ENCODE results near the gene SPHK1.
"Not testable (repeated sequence)": the region's sequence is repeated elsewhere in the genome, so short reads cannot be mapped to it uniquely, and the experiment has no call there.

SPHK1 gene, protein sequence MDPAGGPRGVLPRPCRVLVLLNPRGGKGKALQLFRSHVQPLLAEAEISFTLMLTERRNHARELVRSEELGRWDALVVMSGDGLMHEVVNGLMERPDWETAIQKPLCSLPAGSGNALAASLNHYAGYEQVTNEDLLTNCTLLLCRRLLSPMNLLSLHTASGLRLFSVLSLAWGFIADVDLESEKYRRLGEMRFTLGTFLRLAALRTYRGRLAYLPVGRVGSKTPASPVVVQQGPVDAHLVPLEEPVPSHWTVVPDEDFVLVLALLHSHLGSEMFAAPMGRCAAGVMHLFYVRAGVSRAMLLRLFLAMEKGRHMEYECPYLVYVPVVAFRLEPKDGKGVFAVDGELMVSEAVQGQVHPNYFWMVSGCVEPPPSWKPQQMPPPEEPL

DNA sequence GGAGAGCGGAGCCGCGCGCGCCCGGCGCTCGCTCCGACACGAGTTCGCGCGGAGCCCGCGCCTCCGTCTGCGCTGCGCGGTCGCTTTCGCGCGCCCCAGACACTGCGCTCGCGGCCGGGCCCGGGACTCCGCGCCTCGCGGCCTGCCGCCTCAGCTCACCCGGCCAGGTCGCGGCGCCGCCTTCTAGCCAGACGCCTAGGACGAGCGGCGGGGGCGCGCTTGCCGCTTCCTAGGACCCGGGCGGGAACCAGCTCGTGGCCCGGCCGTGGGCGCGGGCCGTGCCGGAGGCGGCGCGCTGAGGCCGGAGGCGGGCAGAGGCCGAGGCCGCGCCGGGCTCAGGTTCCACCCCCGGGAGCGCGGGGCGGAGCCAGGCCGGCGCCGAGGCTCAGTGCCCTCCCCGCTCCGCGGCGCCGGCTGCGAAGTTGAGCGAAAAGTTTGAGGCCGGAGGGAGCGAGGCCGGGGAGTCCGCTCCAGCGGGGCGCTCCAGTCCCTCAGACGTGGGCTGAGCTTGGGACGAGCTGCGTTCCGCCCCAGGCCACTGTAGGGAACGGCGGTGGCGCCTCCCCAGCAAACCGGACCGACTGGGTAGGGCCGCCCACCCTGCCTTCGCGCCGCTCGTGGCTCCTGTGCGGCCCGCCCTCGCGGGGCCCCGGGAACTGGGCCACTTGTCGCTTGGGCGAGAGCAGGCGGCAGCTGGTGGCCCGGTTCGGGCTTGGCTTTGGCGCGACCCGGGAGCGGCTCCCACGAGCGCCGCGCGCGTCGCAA is at the start of gene SPHK1:
TSS of gene SPHK1 (plus strand) at position 388 of the 765 bp plus-strand sequence. CDS start 1,036 bp downstream, outside the sequence.
- DNase-seq, result peak; percentile 68

DNA sequence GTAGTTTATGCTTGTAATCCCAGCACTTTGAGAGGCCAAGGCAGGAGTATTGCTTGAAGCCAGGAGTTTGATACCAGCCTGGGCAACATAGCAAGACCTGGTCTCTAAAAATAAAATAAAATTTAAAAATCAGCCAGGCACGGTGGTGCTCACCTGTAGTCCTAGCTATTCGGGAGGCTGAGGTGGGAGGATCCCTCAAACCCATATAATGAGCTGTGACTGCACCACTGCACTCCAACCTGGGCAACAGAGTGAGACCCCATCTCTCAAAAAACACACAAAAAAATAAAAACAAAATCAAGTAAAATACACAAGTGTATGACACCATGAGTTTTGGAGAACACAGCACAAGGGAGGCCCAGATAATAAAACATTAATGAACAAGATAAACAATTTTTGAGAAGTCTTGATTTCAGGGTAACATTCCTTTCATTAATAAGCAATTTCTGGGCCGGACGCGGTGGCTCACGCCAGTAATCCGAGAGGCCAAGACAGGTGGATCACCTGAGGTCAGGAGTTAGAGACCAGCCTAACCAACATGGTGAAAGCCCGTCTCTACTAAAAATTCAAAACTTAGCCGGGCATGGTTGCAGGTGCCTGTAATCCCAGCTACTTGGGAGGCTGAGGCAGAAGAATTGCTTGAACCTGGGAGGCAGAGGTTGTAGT is 48.6 kb upstream of the SPHK1 start:
- no peak for DNase-seq

- no peak for DNase-seq
Observed at GRCh38 chr17:76336756-76337412, 47.5 kb upstream of the SPHK1 start.

- no peak for DNase-seq
Observed at GRCh38 chr17:76337413-76337777, 47.0 kb upstream of the SPHK1 start.

- DNase-seq, result no peak
Observed at GRCh38 chr17:76341301-76341700, 43.1 kb upstream of the SPHK1 start.

DNA sequence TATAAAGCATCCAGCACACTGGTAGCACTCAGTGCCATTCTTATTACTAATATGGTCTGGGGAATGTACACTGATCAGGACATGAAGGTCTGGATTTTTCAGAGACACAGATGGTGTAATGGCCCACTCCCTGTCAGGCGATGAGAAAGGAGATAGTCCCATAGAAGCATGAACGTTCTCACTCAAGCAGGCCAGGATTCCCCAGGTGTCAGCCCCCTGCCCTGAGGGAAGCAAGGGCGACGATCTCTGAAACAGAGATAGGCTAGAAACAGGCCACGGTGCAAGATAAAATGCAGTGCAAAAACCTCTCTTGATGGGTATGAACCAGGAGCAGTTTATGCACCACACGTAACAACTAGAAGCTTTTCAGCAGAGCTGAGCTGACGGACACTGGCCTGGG is 41.3 kb upstream of the SPHK1 start:
- DNase-seq, result no peak

GRCh38 chr17:76345377-76345974 is 38.9 kb upstream of the SPHK1 start:
- DNase-seq, result no peak

DNA sequence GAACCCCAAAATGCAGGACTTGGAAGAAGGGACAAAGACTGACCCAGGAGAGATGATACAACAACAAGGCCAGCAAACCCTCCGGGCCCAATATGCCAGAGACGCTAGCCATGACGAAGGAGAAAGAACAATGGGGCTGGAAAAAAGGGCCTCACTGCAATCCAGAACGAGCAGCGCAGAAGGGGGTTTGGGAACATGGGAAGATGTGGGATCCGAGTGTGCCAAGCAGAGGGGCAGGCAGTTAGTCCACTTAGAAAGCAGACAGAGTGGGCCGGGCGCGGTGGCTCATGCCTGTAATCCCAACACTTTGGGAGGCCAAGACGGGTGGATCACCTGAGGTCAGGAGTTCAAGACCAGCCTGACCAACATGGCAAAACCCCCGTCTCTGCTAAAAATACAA is 37.5 kb upstream of the SPHK1 start:
- DNase-seq, result not testable (repeated sequence)

- DNase-seq, result no peak
Observed at GRCh38 chr17:76350463-76350862, 33.9 kb upstream of the SPHK1 start.

GRCh38 chr17:76351526-76352071 is 32.8 kb upstream of the SPHK1 start:
- DNase-seq, result no peak

- DNase-seq, result peak; percentile 48
Observed at GRCh38 chr17:76353004-76353598, 31.3 kb upstream of the SPHK1 start.

- DNase-seq, result peak; percentile 95
Observed at GRCh38 chr17:76353599-76354316, 30.7 kb upstream of the SPHK1 start, which contains the start of gene PRPSAP1. TSS of gene PRPSAP1 (minus strand) at chr17:76353916. CDS start at chr17:76353703, 213 bp downstream.

GRCh38 chr17:76354317-76354729 is 30.1 kb upstream of the SPHK1 start:
- DNase-seq, result no peak

DNA sequence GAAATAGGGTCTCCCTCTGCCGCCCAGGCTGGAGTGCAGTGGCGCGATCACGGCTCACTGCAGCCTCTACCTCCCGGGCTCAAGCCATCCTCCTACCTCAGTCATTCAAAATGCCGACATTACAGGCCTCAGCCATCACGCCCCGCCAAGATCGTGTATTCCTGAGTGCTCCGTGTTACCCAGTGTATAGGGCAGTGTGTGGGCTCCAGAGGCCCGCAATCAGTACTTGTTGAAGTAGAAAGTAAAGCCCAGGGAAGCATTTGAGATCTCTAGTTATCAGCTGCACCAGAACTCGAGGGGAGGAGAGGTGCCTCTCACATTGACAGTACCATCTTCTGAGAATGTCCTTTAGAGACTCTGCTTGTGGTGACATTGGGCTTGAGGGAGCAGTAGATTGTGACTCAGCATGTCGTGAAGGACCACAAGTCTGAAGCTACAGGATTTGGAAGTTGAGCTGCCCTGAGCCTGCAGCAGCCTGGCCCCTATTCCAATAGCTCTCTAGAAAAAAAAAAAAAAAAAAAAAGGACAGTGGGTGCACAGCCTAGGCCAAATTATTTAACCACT is 29.6 kb upstream of the SPHK1 start:
- peak; percentile 17 for DNase-seq

DNA sequence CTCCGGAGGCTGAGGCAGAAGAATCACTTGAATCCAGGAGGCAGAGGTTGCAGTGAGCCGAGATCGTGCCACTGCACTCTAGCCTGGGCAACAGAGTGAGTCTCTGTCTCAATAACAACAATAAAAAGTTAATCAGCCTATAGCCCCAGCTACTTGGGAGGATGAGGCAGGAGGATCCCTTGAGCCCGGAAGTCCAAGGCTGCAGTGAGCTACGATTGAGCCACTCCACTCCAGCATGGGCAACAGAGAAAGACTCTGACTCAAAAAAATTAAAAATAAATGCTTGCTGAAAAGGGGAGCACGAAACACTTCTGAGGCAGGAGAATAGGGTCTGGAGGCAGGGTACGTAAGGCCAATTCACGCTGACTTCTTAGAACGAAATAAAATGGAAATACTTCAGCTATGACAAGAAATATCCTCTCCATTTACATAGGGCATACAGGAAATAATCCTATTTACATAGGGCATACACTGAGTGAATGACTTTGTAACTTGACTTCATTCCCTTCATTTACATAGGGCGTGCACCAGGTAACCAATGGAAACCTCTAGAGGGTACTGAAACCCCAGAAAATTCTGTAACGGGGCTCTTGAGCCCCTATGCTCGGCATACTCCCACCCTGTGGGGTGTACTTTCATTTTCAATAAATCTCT is 27.5 kb upstream of the SPHK1 start:
- DNase-seq, result no peak

DNA sequence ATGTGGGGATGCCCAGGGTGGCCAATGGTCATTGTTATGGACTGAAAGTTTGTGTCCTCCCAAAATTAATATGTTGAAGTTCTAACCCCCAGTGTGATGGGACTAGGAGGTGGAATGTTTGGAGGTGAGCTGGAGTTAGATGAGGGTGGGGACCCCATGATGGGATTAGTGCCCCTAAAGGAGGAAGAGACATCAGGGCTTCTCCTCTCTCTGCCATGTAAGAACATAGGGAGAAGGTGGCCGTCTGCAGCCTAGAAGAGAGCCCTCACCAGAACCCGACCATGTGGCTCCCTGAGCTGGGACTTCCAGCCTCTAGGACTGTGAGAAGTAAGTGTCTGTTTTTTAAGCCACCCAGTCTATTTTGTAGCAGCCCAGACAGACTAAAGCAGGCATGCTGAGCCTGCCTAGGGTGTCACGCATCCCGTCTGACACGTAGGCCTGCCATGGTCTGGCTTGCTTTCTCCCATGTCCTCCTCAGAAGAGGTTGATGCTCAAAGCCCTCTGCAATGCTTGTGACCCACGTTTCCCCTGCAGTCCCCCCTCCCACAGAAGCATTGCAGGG is 26.7 kb upstream of the SPHK1 start:
- DNase-seq, result no peak

- no peak for DNase-seq
Observed at GRCh38 chr17:76359375-76359774, 25.0 kb upstream of the SPHK1 start.

- DNase-seq, result peak; percentile 15
Observed at GRCh38 chr17:76359776-76360175, 24.6 kb upstream of the SPHK1 start.

GRCh38 chr17:76360461-76360860 is 23.9 kb upstream of the SPHK1 start:
- DNase-seq, result no peak
